GM12891 (cell line): ENCODE results near the gene CASKIN1.

Experiments
- POLR2A ChIP-seq: IDR thresholded peaks from 2 replicates; pipeline ENCODE4 v1.6.1; 2011; ENCODE audit warnings: low read depth, low read length, control low read depth
- POLR2AphosphoS5 ChIP-seq: IDR thresholded peaks from 2 replicates; pipeline ENCODE4 v1.6.1; 2011; ENCODE audit warnings: low read depth, low read length, control low read depth
- TAF1 ChIP-seq: IDR thresholded peaks from 2 replicates; pipeline ENCODE4 v1.6.1; 2011; ENCODE audit warnings: low read depth, low read length, control low read depth

- no peak for TF ChIP-seq POLR2A
- no peak for TF ChIP-seq POLR2AphosphoS5
- TF ChIP-seq TAF1, result no peak
Observed at GRCh38 chr16:2244301-2244700, 47.9 kb upstream of the CASKIN1 start.
